Fibroblast of gingiva (primary cell): Measurements from ENCODE around the gene HERC2.
"Not testable (repeated sequence)": the region's sequence is repeated elsewhere in the genome, so short reads cannot be mapped to it uniquely, and the experiment has no call there.

Experiments used
- DNase-seq: peaks from one replicate; pipeline ENCODE4 v3.0.0-alpha.2; 2011; ENCODE audit warnings: low read depth

HERC2 gene

GRCh38 chr15:28227303-28227702 lies 94.7 kb downstream of the HERC2 start:
- not testable (repeated sequence) for DNase-seq

- not testable (repeated sequence) for DNase-seq
These were observed 99.4 kb downstream of the HERC2 start for GRCh38 chr15:28222612-28223011.

- DNase-seq, result not testable (repeated sequence)
These were observed 100.3 kb downstream of the HERC2 start for GRCh38 chr15:28221696-28222095.

GRCh38 chr15:28219116-28219515 lies 102.9 kb downstream of the HERC2 start:
- DNase-seq, result no peak

GRCh38 chr15:28216946-28217546 lies 104.9 kb downstream of the HERC2 start:
- DNase-seq, result not testable (repeated sequence)

GRCh38 chr15:28215521-28215920 lies 106.5 kb downstream of the HERC2 start:
- DNase-seq, result not testable (repeated sequence)

GRCh38 chr15:28214006-28214790 lies 107.8 kb downstream of the HERC2 start:
- not testable (repeated sequence) for DNase-seq

GRCh38 chr15:28213393-28213792 lies 108.6 kb downstream of the HERC2 start:
- not testable (repeated sequence) for DNase-seq

- DNase-seq, result no peak
These were observed 113.4 kb downstream of the HERC2 start for GRCh38 chr15:28208583-28208982.

GRCh38 chr15:28205640-28206039 lies 116.3 kb downstream of the HERC2 start:
- DNase-seq, result not testable (repeated sequence)

GRCh38 chr15:28203055-28203828 lies 118.7 kb downstream of the HERC2 start:
- not testable (repeated sequence) for DNase-seq

- DNase-seq, result not testable (repeated sequence)
These were observed 119.9 kb downstream of the HERC2 start for GRCh38 chr15:28202124-28202523.

- not testable (repeated sequence) for DNase-seq
These were observed 123.8 kb downstream of the HERC2 start for GRCh38 chr15:28198215-28198614.

GRCh38 chr15:28197694-28198093 lies 124.3 kb downstream of the HERC2 start:
- DNase-seq, result not testable (repeated sequence)

GRCh38 chr15:28196581-28196980 lies 125.4 kb downstream of the HERC2 start:
- DNase-seq, result not testable (repeated sequence)

- DNase-seq, result no peak
These were observed 129.2 kb downstream of the HERC2 start for GRCh38 chr15:28192772-28193171.

GRCh38 chr15:28191832-28192231 lies 130.1 kb downstream of the HERC2 start:
- peak; percentile 86 for DNase-seq

GRCh38 chr15:28190391-28191174 lies 131.4 kb downstream of the HERC2 start:
- no peak for DNase-seq

GRCh38 chr15:28185148-28185895 lies 136.7 kb downstream of the HERC2 start:
- DNase-seq, result no peak

GRCh38 chr15:28184166-28184565 lies 137.8 kb downstream of the HERC2 start:
- no peak for DNase-seq

GRCh38 chr15:28182731-28183130 lies 139.2 kb downstream of the HERC2 start:
- no peak for DNase-seq
